D721Med (cell line): Measurements from ENCODE around the gene SEPTIN1.
"Not testable (repeated sequence)": the region's sequence is repeated elsewhere in the genome, so short reads cannot be mapped to it uniquely, and the experiment has no call there.

ENCODE experiments used
- DNase-seq: peaks from one replicate; pipeline ENCODE4 v3.0.0; 2011; ENCODE audit warnings: low spot score; ENCODE audit not compliant: insufficient read length
- FAIRE-seq: peaks from 2 replicates; lab custom pipeline; 2011; peaks lifted over from hg19 to GRCh38; lab: Jason Lieb, UNC
- CTCF ChIP-seq: IDR thresholded peaks from 2 replicates; pipeline ENCODE4 v1.5.1; 2012; ENCODE audit warnings: mild to moderate bottlenecking, control low read depth; ENCODE audit not compliant: insufficient read depth; ENCODE audit errors: missing control alignments

Gene SEPTIN1

DNA sequence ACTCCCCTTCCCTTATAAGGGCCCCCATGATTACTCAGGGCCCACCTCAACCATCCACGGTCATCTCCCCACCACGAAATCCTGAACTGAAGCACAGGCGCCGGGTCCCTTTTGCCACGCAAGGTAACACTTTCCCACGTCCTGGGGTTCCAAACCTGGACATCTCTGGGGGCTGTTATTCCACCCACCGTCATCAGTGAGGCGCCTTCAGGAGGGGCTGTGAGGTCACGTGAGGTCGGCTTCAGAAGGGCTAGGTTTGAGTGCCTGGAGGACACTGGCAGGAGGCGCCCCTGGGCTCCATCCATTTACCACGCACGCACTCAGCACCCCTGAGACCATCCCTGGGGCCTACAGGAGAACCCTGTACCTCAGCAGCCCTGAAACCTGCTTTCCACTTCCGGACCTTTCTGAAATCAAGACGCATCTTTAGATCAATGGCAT is 31.3 kb downstream of the SEPTIN1 start:
- no peak for TF ChIP-seq CTCF
- no peak for DNase-seq
- FAIRE-seq: no peak

DNA sequence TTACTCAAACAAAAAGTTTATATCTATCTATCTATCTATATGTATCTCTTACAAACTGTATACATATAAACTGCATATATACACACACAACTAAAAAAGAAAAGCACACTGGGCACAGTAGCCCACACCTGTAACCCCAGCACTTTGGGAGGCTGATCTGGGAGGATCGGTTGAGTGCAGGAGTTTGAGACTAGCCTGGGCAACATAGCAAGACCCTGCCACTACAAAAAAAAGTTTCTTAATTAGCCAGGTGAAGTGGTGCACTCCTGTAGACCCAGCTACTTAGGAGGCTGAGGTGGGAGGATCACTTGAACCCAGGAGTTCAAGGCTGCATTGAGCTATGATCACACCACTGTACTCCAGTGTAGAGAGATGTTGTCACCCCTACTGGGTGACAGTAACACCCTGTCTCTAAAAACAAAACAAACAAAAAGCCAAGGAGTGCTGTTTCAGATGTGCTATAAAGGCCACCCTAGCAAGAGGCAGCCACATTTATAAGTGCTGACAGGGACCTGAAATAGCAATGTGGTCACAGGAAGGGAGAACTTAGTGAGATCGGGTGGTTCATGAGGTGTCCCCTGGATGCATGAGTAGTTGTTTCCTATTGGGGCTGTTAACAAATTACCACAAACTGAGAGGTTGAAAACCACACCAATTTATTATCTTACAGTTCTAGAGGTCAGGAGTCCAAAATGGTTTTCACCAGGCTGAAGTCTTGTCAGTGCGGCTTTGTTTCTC is 32.1 kb downstream of the SEPTIN1 start:
- DNase-seq (no peak), FAIRE-seq (no peak)
- TF ChIP-seq CTCF: no peak

- no peak for FAIRE-seq
- DNase-seq: no peak
- no peak for TF ChIP-seq CTCF
Measured at GRCh38 chr16:30349675-30350074, 32.7 kb downstream of the SEPTIN1 start.

- DNase-seq (no peak), FAIRE-seq (no peak)
- no peak for TF ChIP-seq CTCF
Measured at GRCh38 chr16:30348929-30349328, 33.4 kb downstream of the SEPTIN1 start.

GRCh38 chr16:30348113-30348512 is 34.2 kb downstream of the SEPTIN1 start:
- no peak for FAIRE-seq

DNA sequence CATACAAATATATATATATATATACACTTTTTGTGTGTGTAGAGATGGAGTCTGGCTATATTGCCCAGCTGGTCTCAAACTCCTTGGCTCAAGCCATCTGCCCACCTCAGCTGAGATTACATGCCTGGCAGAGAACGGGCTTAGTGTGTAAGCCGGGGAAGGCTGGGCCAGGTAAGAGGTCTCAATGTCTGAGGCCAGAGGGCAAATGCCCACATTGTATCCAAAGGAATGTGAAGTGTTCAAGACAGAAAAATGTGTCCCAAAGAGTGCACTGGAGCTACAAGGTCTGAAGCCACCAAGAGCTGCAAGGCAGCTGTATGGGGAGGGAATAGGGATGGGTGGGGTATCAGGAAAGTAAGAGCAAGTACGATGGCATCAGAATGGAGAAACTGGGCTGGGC is 36.1 kb downstream of the SEPTIN1 start:
- FAIRE-seq (no peak), DNase-seq (no peak)
- no peak for TF ChIP-seq CTCF

More at GRCh38 chr16:30348113-30348512, 34.2 kb downstream of the SEPTIN1 start:
- no peak for TF ChIP-seq CTCF
- DNase-seq: no peak

GRCh38 chr16:30343491-30343820 is 38.9 kb downstream of the SEPTIN1 start:
- not testable (repeated sequence) for DNase-seq, FAIRE-seq
